GM12878 (cell line): ENCODE data around the gene ANKRD13C. TPM values are rescaled to one million over a fixed set of nuclear protein-coding genes. Genes with fewer than 3 reads are reported as not detected.

ENCODE experiments used
- ATAC-seq: fragments of 200-7000 bp; cut with Tn5 transposase; 3 replicates; pipeline ENCODE4 v1.9.1; 2020; ENCODE audit warnings: mild to moderate bottlenecking, moderate library complexity
- BruUV-seq: library from RNA; stranded (reverse); fragments of 400-500 nt; replicated peaks from 2 replicates; lab custom pipeline; 2021; lab: Mats Ljungman, UMichigan
- CTCF ChIA-PET: fragments of 300-600 bp; sonication (Branson Sonifier 250); formaldehyde crosslinking; extraction: SDS; loops from one replicate; lab custom pipeline; 2021; ENCODE audit warnings: inconsistent platforms; lab: Yijun Ruan, JAX
- POLR2A ChIA-PET: fragments of 350-600 bp; formaldehyde crosslinking; extraction: SDS; loops from one replicate; lab custom pipeline; 2021; ENCODE audit warnings: inconsistent platforms; lab: Charles Lee
- RAD21 ChIA-PET: fragments of 300-600 bp; sonication (Branson Sonifier 250); formaldehyde crosslinking; loops from one replicate; lab custom pipeline; 2023; ENCODE audit warnings: antibody characterized with exemption; ENCODE audit not compliant: unreplicated experiment; lab: Charles Lee
- SMC1A ChIA-PET: fragments of 300-600 bp; sonication (Branson Sonifier 250); formaldehyde crosslinking; loops from one replicate; lab custom pipeline; 2023; ENCODE audit not compliant: unreplicated experiment, uncharacterized antibody; lab: Charles Lee
- DNase-seq: peaks from one replicate; pipeline ENCODE4 v3.0.0-alpha.2; 2011; ENCODE audit warnings: low read depth, low spot score
- FAIRE-seq: peaks from 3 replicates; lab custom pipeline; 2011; peaks lifted over from hg19 to GRCh38; lab: Jason Lieb, UNC
- H2AFZ ChIP-seq: 2 replicates; pipeline ENCODE4 v1.6.0; 2011; ENCODE audit warnings: low read depth, low read length, control low read depth; ENCODE audit not compliant: control insufficient read depth
- H3K27ac ChIP-seq: 2 replicates; pipeline ENCODE4 v1.5.1; 2011; ENCODE audit warnings: control low read depth; ENCODE audit not compliant: control insufficient read depth, insufficient read depth
- H3K27me3 ChIP-seq, 2 experiments: replicated peaks in 1 of 2; 2 replicates each; pipeline versions ENCODE4 v1.6.0 to v1.6.1; 2011; ENCODE audit warnings: low read length in 1 of 2; ENCODE audit not compliant: control insufficient read depth in 2 of 2, insufficient read depth in 2 of 2
- H3K36me3 ChIP-seq, 2 experiments: 2 replicates each; pipeline ENCODE4 v1.5.1; 2011; ENCODE audit warnings: low read length in 1 of 2; ENCODE audit not compliant: control insufficient read depth in 2 of 2, insufficient read depth in 2 of 2
- H3K4me1 ChIP-seq: 2 replicates; pipeline ENCODE4 v1.6.1; 2011; ENCODE audit warnings: mild to moderate bottlenecking, low read length, moderate library complexity, mixed read lengths; ENCODE audit not compliant: control insufficient read depth, insufficient read depth
- H3K4me2 ChIP-seq: 2 replicates; pipeline ENCODE4 v1.6.0; 2011; ENCODE audit warnings: control low read depth; ENCODE audit not compliant: control insufficient read depth, insufficient read depth
- H3K4me3 ChIP-seq: fragments of 200-600 bp; sonication (generic); 2 replicates; pipeline ENCODE4 v1.5.1; 2016
- H3K79me2 ChIP-seq: 2 replicates; pipeline ENCODE4 v1.6.0; 2011; ENCODE audit warnings: low read length; ENCODE audit not compliant: control insufficient read depth, insufficient read depth
- H3K9ac ChIP-seq: 2 replicates; pipeline ENCODE4 v1.8.0; 2011; ENCODE audit warnings: low read length, control low read depth, mixed read lengths; ENCODE audit not compliant: control insufficient read depth, insufficient read depth
- H3K9me3 ChIP-seq: replicated peaks from 3 replicates; pipeline ENCODE4 v1.5.1; 2011; ENCODE audit warnings: mild to moderate bottlenecking, low read length; ENCODE audit not compliant: control insufficient read depth, insufficient read depth
- H4K20me1 ChIP-seq: 2 replicates; pipeline ENCODE4 v1.6.0; 2011; ENCODE audit not compliant: control insufficient read depth, insufficient read depth
- BRCA1 ChIP-seq: IDR thresholded peaks from 2 replicates; pipeline ENCODE4 v1.6.1; 2011; ENCODE audit warnings: low read depth, low read length, improper control_type of control experiment
- IKZF2 ChIP-seq, 2 experiments: fragments of 450-650 bp; IDR thresholded peaks; 2 replicates each; pipeline ENCODE4 v1.6.1; 2017; ENCODE audit warnings: mild to moderate bottlenecking in 2 of 2, moderate library complexity in 2 of 2
- IRF4 ChIP-seq: IDR thresholded peaks from 2 replicates; pipeline ENCODE4 v1.6.1; 2011; ENCODE audit warnings: low read depth, low read length
- MTA2 ChIP-seq: fragments of 450-650 bp; IDR thresholded peaks from 2 replicates; pipeline ENCODE4 v1.6.1; 2016; ENCODE audit warnings: low read depth, mild to moderate bottlenecking, moderate library complexity
- WGBS: methylation state at CpG from one replicate; pipeline ENCODE4 v1.1.6; 2016; ENCODE audit warnings: low lambda C conversion rate; ENCODE audit not compliant: insufficient replicate concordance, insufficient coverage; ENCODE audit errors: missing lambda C conversion rate; 5-methylcytosine and 5-hydroxymethylcytosine counted together
- in situ Hi-C: fragments of 300-500 bp; cut with MboI; formaldehyde crosslinking; loops from 9 replicates; pipeline ENCODE4 v1.14.3; 2018; ENCODE audit warnings: mixed read lengths
- intact Hi-C: fragments of 100-400 bp; cut with micrococcal nuclease; formaldehyde crosslinking; loops from one replicate; pipeline ENCODE4 v1.14.2; 2022; ENCODE audit not compliant: unreplicated experiment
- polyA plus RNA-seq, 11 experiments: library from polyadenylated mRNA; depleted of rRNA in 4 of 11; unstranded in 6 of 11; stranded (reverse) in 5 of 11; fragments of >200 nt; fragmentation: Nextera tagmentation in 4 of 11; fragmentation: Illumina TruSeq in 1 of 11; extraction: Ambion mirVana in 4 of 11; extraction: Trizol in 1 of 11; gene quantifications; 1 replicate in 1 of 11; 2 replicates in 10 of 11; pipeline versions ENCODE4 v1.2.1 to v1.2.3, GENCODE V29; 2011 to 2016; ENCODE audit warnings: inconsistent platforms in 2 of 11, missing spikeins in 2 of 11, low read depth in 1 of 11
- total RNA-seq, 4 experiments: library from RNA; depleted of rRNA in 3 of 4; stranded (reverse); fragments of >200 nt in 3 of 4; fragmentation: Illumina TruSeq in 1 of 4; extraction: Trizol in 1 of 4; gene quantifications; 2 replicates each; pipeline versions ENCODE4 v1.2.1 to v1.2.3, GENCODE V29; 2013 to 2021
- TF ChIP-seq, protein P1 (sequence below): fragments of 450-650 bp; IDR thresholded peaks from 2 replicates; pipeline ENCODE4 v1.6.1; 2018; ENCODE audit warnings: mild to moderate bottlenecking, low read depth, moderate library complexity; ENCODE audit not compliant: partially characterized antibody
- TF ChIP-seq, protein P2 (sequence below): fragments of 450-650 bp; IDR thresholded peaks from 2 replicates; pipeline ENCODE4 v1.6.1; 2018; ENCODE audit warnings: borderline replicate concordance, mild to moderate bottlenecking; ENCODE audit not compliant: partially characterized antibody
- TF ChIP-seq, protein P3 (sequence below): IDR thresholded peaks from 2 replicates; pipeline ENCODE4 v1.6.1; 2011; ENCODE audit warnings: borderline replicate concordance, low read depth, mild to moderate bottlenecking, moderate library complexity, mixed read lengths, low read length; ENCODE audit not compliant: insufficient read depth; ENCODE audit errors: extremely low read length
- TF ChIP-seq, protein P4 (sequence below): fragments of 450-650 bp; IDR thresholded peaks from 2 replicates; pipeline ENCODE4 v1.6.1; 2017; ENCODE audit warnings: antibody characterized with exemption, mild to moderate bottlenecking, moderate library complexity

Gene ANKRD13C
- total and polyA plus RNA-seq, 10 of the 15 experiments (the other 5 are each of a cell fraction or from before 2014, with no cell fraction given) = 3.7 to 24.4 (median 14.1) TPM

DNA sequence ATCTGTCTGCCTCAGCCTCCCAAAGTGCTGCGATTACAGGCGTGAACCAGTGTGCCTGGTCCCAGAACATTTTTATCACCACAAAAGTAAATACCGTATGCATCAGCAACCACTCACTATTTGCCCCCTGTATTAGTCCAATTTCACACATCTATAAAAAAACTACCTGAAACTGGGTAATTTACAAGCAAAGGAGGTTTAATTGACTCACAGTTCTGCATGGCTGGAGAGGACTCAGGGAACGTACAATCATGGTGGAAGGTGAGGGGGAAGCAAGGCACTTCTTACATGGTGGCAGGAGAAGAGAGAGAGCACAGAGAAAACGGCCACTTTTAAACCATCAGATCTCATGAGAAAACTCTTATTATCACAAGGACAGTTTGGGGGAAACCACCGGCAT, 31.0 kb upstream of the ANKRD13C start:
- H3K36me3 ChIP-seq = no peaks in the 10 kb centered on the region
- no peaks in the 10 kb centered on the region for H4K20me1 ChIP-seq
- H3K4me3 ChIP-seq = no peak overlapping the region
- H3K27ac ChIP-seq = no peak overlapping the region
- BruUV-seq = no TSS peak
- TF ChIP-seq, protein P1, sequence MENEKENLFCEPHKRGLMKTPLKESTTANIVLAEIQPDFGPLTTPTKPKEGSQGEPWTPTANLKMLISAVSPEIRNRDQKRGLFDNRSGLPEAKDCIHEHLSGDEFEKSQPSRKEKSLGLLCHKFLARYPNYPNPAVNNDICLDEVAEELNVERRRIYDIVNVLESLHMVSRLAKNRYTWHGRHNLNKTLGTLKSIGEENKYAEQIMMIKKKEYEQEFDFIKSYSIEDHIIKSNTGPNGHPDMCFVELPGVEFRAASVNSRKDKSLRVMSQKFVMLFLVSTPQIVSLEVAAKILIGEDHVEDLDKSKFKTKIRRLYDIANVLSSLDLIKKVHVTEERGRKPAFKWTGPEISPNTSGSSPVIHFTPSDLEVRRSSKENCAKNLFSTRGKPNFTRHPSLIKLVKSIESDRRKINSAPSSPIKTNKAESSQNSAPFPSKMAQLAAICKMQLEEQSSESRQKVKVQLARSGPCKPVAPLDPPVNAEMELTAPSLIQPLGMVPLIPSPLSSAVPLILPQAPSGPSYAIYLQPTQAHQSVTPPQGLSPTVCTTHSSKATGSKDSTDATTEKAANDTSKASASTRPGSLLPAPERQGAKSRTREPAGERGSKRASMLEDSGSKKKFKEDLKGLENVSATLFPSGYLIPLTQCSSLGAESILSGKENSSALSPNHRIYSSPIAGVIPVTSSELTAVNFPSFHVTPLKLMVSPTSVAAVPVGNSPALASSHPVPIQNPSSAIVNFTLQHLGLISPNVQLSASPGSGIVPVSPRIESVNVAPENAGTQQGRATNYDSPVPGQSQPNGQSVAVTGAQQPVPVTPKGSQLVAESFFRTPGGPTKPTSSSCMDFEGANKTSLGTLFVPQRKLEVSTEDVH = no peak
- TF ChIP-seq, protein P2, sequence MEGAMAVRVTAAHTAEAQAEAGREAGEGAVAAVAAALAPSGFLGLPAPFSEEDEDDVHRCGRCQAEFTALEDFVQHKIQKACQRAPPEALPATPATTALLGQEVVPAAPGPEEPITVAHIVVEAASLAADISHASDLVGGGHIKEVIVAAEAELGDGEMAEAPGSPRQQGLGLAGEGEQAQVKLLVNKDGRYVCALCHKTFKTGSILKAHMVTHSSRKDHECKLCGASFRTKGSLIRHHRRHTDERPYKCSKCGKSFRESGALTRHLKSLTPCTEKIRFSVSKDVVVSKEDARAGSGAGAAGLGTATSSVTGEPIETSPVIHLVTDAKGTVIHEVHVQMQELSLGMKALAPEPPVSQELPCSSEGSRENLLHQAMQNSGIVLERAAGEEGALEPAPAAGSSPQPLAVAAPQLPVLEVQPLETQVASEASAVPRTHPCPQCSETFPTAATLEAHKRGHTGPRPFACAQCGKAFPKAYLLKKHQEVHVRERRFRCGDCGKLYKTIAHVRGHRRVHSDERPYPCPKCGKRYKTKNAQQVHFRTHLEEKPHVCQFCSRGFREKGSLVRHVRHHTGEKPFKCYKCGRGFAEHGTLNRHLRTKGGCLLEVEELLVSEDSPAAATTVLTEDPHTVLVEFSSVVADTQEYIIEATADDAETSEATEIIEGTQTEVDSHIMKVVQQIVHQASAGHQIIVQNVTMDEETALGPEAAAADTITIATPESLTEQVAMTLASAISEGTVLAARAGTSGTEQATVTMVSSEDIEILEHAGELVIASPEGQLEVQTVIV = no peak
- TF ChIP-seq BRCA1 = no peak
- no peak for TF ChIP-seq IRF4
- TF ChIP-seq, protein P3, sequence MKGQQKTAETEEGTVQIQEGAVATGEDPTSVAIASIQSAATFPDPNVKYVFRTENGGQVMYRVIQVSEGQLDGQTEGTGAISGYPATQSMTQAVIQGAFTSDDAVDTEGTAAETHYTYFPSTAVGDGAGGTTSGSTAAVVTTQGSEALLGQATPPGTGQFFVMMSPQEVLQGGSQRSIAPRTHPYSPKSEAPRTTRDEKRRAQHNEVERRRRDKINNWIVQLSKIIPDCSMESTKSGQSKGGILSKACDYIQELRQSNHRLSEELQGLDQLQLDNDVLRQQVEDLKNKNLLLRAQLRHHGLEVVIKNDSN = no peak
- TF ChIP-seq, protein P4, sequence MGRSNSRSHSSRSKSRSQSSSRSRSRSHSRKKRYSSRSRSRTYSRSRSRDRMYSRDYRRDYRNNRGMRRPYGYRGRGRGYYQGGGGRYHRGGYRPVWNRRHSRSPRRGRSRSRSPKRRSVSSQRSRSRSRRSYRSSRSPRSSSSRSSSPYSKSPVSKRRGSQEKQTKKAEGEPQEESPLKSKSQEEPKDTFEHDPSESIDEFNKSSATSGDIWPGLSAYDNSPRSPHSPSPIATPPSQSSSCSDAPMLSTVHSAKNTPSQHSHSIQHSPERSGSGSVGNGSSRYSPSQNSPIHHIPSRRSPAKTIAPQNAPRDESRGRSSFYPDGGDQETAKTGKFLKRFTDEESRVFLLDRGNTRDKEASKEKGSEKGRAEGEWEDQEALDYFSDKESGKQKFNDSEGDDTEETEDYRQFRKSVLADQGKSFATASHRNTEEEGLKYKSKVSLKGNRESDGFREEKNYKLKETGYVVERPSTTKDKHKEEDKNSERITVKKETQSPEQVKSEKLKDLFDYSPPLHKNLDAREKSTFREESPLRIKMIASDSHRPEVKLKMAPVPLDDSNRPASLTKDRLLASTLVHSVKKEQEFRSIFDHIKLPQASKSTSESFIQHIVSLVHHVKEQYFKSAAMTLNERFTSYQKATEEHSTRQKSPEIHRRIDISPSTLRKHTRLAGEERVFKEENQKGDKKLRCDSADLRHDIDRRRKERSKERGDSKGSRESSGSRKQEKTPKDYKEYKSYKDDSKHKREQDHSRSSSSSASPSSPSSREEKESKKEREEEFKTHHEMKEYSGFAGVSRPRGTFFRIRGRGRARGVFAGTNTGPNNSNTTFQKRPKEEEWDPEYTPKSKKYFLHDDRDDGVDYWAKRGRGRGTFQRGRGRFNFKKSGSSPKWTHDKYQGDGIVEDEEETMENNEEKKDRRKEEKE = no peak
- TF ChIP-seq IKZF2 (IDR thresholded peaks at IDR 0.05) = peak in 1 of 2 experiments; percentile 28; a peak in 2 of 4 replicates
- TF ChIP-seq MTA2 = peak; percentile 86
- ATAC-seq (peak; percentile 65), FAIRE-seq (no peak), DNase-seq (no peak)
- ChIA-PET POLR2A (no interaction called here), SMC1A (interaction anchor here (0.8 kb wide), 1 partner anchor 380 kb away, joined by 3 read pairs; no protein-coding TSS in a partner anchor), RAD21 (no interaction called here), CTCF (no interaction called here)
- H3K27me3 ChIP-seq = no peaks in the 10 kb centered on the region
- H3K79me2 ChIP-seq = no peaks in the 10 kb centered on the region
- intact Hi-C loops = no loop called here
- in situ Hi-C loops = no loop called here
- H3K9me3 ChIP-seq = no peaks in the 10 kb centered on the region; the same call in 2 of the 3 replicates
- H3K4me1 ChIP-seq = no peaks in the 10 kb centered on the region
- no peak overlapping the region for H3K9ac ChIP-seq
- no peak overlapping the region for H2AFZ ChIP-seq
- no peak overlapping the region for H3K4me2 ChIP-seq
- WGBS = 36% methylated on average over 6 of the region's 6 CpGs
